ENCODE measurements around the gene LOXL3.
A peak's percentile ranks its signal among the peaks of the same experiment; 100 is the strongest.

The LOXL3 gene

GRCh38 chr2:74507926-74508520 is 45.7 kb downstream of the LOXL3 start:
- peak overlapping the region; percentile 70 for H3K4me3 ChIP-seq (ENCODE audit: insufficient read depth, low read length, poor library complexity, severe bottlenecking)
- H3K9me3 ChIP-seq (ENCODE audit: insufficient read depth, low read length) = no peaks in the 10 kb centered on the region
- H3K36me3 ChIP-seq (ENCODE audit: low read length) = no peaks in the 10 kb centered on the region
- TF ChIP-seq CTCF (IDR thresholded peaks at IDR 0.05; ENCODE audit: insufficient read depth, low read length, poor library complexity, severe bottlenecking) (no peak), EZH2phosphoT487 (conservative IDR thresholded peaks at IDR 0.05; ENCODE audit: low read length) (no peak)
- H3K79me2 ChIP-seq (ENCODE audit: insufficient read depth, low read length) = 0 out of 2 replicates have a peak, but pooled peaks cover 3% of the 10 kb centered on the region
- peaks cover 4% of the 10 kb centered on the region; the same call in 1 of the 2 replicates for H3F3A ChIP-seq (ENCODE audit: insufficient read depth)
- H3K27ac ChIP-seq (ENCODE audit: low read depth, low read length) = peak overlapping the region; percentile 90
- peak overlapping the region; percentile 98 for H2AFZ ChIP-seq (ENCODE audit: low read depth, low read length, severe bottlenecking)
- H4K20me1 ChIP-seq (ENCODE audit: low read depth, low read length) = no peaks in the 10 kb centered on the region
- H3K4me2 ChIP-seq (ENCODE audit: low read depth, low read length, poor library complexity, severe bottlenecking) = peak overlapping the region; percentile 66
- H3K9ac ChIP-seq (ENCODE audit: low read length) = peak overlapping the region; percentile 68
- H3K27me3 ChIP-seq (ENCODE audit: low read length) = no peaks in the 10 kb centered on the region
- no peaks in the 10 kb centered on the region for H3K9me2 ChIP-seq (replicated peaks; ENCODE audit: insufficient read depth, low read length)

- peak within 1 kb of the TSS; percentile 90 for H3K27ac ChIP-seq (ENCODE audit: low read depth, low read length)
- H3K79me2 ChIP-seq (ENCODE audit: insufficient read depth, low read length) = 0 out of 2 replicates have a peak, but pooled peaks cover 3% of the 10 kb centered on the region
- H3K4me3 ChIP-seq (ENCODE audit: insufficient read depth, low read length, poor library complexity, severe bottlenecking) = peak within 1 kb of the TSS; percentile 70
- peaks cover 4% of the 10 kb centered on the region; the same call in 1 of the 2 replicates for H3F3A ChIP-seq (ENCODE audit: insufficient read depth)
- no peaks in the 10 kb centered on the region for H3K36me3 ChIP-seq (ENCODE audit: low read length)
- H3K9me2 ChIP-seq (replicated peaks; ENCODE audit: insufficient read depth, low read length) = no peaks in the 10 kb centered on the region
- no peaks in the 10 kb centered on the region for H3K9me3 ChIP-seq (ENCODE audit: insufficient read depth, low read length)
- H3K9ac ChIP-seq (ENCODE audit: low read length) = peak within 1 kb of the TSS; percentile 68
- TF ChIP-seq CTCF (IDR thresholded peaks at IDR 0.05; ENCODE audit: insufficient read depth, low read length, poor library complexity, severe bottlenecking) = peak; percentile 68
- no peak for TF ChIP-seq EZH2phosphoT487 (conservative IDR thresholded peaks at IDR 0.05; ENCODE audit: low read length)
- H2AFZ ChIP-seq (ENCODE audit: low read depth, low read length, severe bottlenecking) = peak within 1 kb of the TSS; percentile 98
- no peaks in the 10 kb centered on the region for H3K27me3 ChIP-seq (ENCODE audit: low read length)
- H3K4me2 ChIP-seq (ENCODE audit: low read depth, low read length, poor library complexity, severe bottlenecking) = peak within 1 kb of the TSS; percentile 66
- H4K20me1 ChIP-seq (ENCODE audit: low read depth, low read length) = no peaks in the 10 kb centered on the region
Observed at GRCh38 chr2:74507145-74507925, 46.4 kb downstream of the LOXL3 start, which contains the start of gene PCGF1. PCGF1 (minus strand) TSS chr2:74507695; CDS start chr2:74507668, 27 bp downstream.

GRCh38 chr2:74505448-74506246 is 48.1 kb downstream of the LOXL3 start:
- Histone ChIP-seq H3K79me2 (ENCODE audit: insufficient read depth, low read length) (0 out of 2 replicates have a peak, but pooled peaks cover 3% of the 10 kb centered on the region), H3K36me3 (ENCODE audit: low read length) (no peaks in the 10 kb centered on the region), H3K9me3 (ENCODE audit: insufficient read depth, low read length) (no peaks in the 10 kb centered on the region), H3K4me3 (ENCODE audit: insufficient read depth, low read length, poor library complexity, severe bottlenecking) (no peak overlapping the region), H3K27ac (ENCODE audit: low read depth, low read length) (no peak overlapping the region), H3K9me2 (replicated peaks; ENCODE audit: insufficient read depth, low read length) (no peaks in the 10 kb centered on the region), H3K27me3 (ENCODE audit: low read length) (no peaks in the 10 kb centered on the region), H2AFZ (ENCODE audit: low read depth, low read length, severe bottlenecking) (no peak overlapping the region), H3K4me2 (ENCODE audit: low read depth, low read length, poor library complexity, severe bottlenecking) (no peak overlapping the region), H3F3A (ENCODE audit: insufficient read depth) (peaks cover 4% of the 10 kb centered on the region; the same call in 1 of the 2 replicates), H4K20me1 (ENCODE audit: low read depth, low read length) (no peaks in the 10 kb centered on the region), H3K9ac (ENCODE audit: low read length) (no peak overlapping the region)
- no peak for TF ChIP-seq CTCF (IDR thresholded peaks at IDR 0.05; ENCODE audit: insufficient read depth, low read length, poor library complexity, severe bottlenecking)
- TF ChIP-seq EZH2phosphoT487 (conservative IDR thresholded peaks at IDR 0.05; ENCODE audit: low read length) = no peak
